ENCODE data around the gene SUN3.

DNA sequence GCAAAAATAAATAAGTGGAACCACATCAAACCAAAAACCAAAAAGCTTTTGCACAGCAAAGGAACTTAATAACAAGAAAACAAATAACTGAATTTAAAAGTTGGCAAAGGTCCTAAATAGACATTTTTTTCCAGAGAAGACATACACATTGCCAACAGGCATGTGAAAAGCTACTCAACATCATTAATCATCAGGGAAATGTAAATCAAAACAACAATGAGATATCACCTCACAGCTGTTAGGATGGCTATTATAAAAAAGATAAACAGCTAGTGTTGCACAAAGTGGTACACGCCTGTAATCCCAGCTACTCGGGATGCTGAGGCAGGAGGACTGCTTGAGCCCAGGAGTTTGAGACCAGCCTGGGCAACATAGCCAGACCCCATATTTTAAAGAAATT, 2.2 kb upstream of the SUN3 start:
- TF ChIP-seq, protein P1, sequence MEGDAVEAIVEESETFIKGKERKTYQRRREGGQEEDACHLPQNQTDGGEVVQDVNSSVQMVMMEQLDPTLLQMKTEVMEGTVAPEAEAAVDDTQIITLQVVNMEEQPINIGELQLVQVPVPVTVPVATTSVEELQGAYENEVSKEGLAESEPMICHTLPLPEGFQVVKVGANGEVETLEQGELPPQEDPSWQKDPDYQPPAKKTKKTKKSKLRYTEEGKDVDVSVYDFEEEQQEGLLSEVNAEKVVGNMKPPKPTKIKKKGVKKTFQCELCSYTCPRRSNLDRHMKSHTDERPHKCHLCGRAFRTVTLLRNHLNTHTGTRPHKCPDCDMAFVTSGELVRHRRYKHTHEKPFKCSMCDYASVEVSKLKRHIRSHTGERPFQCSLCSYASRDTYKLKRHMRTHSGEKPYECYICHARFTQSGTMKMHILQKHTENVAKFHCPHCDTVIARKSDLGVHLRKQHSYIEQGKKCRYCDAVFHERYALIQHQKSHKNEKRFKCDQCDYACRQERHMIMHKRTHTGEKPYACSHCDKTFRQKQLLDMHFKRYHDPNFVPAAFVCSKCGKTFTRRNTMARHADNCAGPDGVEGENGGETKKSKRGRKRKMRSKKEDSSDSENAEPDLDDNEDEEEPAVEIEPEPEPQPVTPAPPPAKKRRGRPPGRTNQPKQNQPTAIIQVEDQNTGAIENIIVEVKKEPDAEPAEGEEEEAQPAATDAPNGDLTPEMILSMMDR (IDR thresholded peaks at IDR 0.05): no peak
- TF ChIP-seq POLR2A (IDR thresholded peaks at IDR 0.05; ENCODE audit: low read length): no peak
- TF ChIP-seq BHLHE40 (IDR thresholded peaks at IDR 0.05; ENCODE audit: low read depth, low read length): no peak
- no peak for TF ChIP-seq NR3C1 (IDR thresholded peaks at IDR 0.05)
- TF ChIP-seq POLR2AphosphoS2 (conservative IDR thresholded peaks at IDR 0.05; ENCODE audit: low read length): no peak
- TF ChIP-seq, protein P2, sequence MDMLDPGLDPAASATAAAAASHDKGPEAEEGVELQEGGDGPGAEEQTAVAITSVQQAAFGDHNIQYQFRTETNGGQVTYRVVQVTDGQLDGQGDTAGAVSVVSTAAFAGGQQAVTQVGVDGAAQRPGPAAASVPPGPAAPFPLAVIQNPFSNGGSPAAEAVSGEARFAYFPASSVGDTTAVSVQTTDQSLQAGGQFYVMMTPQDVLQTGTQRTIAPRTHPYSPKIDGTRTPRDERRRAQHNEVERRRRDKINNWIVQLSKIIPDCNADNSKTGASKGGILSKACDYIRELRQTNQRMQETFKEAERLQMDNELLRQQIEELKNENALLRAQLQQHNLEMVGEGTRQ (IDR thresholded peaks at IDR 0.05): no peak
- no peak for TF ChIP-seq CEBPB (IDR thresholded peaks at IDR 0.05)
- no peak for TF ChIP-seq HEYL (CRISPR knock-in tag; IDR thresholded peaks at IDR 0.05)

Data from A549 (cell line).